ENCODE data around the gene AADACL4. TPM values are rescaled to one million over a fixed set of nuclear protein-coding genes. Genes with fewer than 3 reads are reported as not detected.

The AADACL4 gene
- total and polyA plus RNA-seq, 9 of the 15 experiments (the other 6 are each of a cell fraction or from before 2014, with no cell fraction given), result not detected

- TF ChIP-seq ZBTB2 (IDR thresholded peaks at IDR 0.05), result no peak
- no peak for TF ChIP-seq CBFB (CRISPR knock-in tag; IDR thresholded peaks at IDR 0.05)
- no peak for TF ChIP-seq ZNF76 (CRISPR knock-in tag; IDR thresholded peaks at IDR 0.05; ENCODE audit: borderline replicate concordance)
- no peak for TF ChIP-seq HMG20B (CRISPR knock-in tag; IDR thresholded peaks at IDR 0.05)
- TF ChIP-seq ZFP91 (CRISPR knock-in tag; IDR thresholded peaks at IDR 0.05), result no peak
- TF ChIP-seq SMAD2 (IDR thresholded peaks at IDR 0.05; ENCODE audit: low read depth, low read length), result no peak
- no peak for TF ChIP-seq MAFG (tag; conservative IDR thresholded peaks at IDR 0.05)
- TF ChIP-seq ZNF384 (IDR thresholded peaks at IDR 0.05; ENCODE audit: low read depth, low read length), result 0 out of 2 replicates have a peak, but pooled peaks have one; percentile 21
- TF ChIP-seq, protein P1, sequence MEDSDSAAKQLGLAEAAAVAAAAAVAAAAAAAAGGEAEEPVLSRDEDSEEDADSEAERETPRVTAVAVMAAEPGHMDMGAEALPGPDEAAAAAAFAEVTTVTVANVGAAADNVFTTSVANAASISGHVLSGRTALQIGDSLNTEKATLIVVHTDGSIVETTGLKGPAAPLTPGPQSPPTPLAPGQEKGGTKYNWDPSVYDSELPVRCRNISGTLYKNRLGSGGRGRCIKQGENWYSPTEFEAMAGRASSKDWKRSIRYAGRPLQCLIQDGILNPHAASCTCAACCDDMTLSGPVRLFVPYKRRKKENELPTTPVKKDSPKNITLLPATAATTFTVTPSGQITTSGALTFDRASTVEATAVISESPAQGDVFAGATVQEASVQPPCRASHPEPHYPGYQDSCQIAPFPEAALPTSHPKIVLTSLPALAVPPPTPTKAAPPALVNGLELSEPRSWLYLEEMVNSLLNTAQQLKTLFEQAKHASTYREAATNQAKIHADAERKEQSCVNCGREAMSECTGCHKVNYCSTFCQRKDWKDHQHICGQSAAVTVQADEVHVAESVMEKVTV (CRISPR knock-in tag; IDR thresholded peaks at IDR 0.05), result no peak
- no peak for TF ChIP-seq ZFP30 (CRISPR knock-in tag; IDR thresholded peaks at IDR 0.05; ENCODE audit: borderline replicate concordance)
- no peak for TF ChIP-seq POU5F1 (IDR thresholded peaks at IDR 0.05; ENCODE audit: borderline replicate concordance, low read depth, low read length, partially characterized antibody)
- no peak for TF ChIP-seq JUN (IDR thresholded peaks at IDR 0.05; ENCODE audit: borderline replicate concordance, low read depth, low read length)
- no peak for TF ChIP-seq JUN (CRISPR knock-in tag; IDR thresholded peaks at IDR 0.05; ENCODE audit: borderline replicate concordance)
- TF ChIP-seq GTF2F1 (IDR thresholded peaks at IDR 0.05; ENCODE audit: low read depth, low read length), result peak; percentile 92; the same call in 1 of the 2 replicates
- TF ChIP-seq, protein P2, sequence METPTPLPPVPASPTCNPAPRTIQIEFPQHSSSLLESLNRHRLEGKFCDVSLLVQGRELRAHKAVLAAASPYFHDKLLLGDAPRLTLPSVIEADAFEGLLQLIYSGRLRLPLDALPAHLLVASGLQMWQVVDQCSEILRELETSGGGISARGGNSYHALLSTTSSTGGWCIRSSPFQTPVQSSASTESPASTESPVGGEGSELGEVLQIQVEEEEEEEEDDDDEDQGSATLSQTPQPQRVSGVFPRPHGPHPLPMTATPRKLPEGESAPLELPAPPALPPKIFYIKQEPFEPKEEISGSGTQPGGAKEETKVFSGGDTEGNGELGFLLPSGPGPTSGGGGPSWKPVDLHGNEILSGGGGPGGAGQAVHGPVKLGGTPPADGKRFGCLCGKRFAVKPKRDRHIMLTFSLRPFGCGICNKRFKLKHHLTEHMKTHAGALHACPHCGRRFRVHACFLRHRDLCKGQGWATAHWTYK (CRISPR knock-in tag; IDR thresholded peaks at IDR 0.05), result no peak
- TF ChIP-seq, protein P3, sequence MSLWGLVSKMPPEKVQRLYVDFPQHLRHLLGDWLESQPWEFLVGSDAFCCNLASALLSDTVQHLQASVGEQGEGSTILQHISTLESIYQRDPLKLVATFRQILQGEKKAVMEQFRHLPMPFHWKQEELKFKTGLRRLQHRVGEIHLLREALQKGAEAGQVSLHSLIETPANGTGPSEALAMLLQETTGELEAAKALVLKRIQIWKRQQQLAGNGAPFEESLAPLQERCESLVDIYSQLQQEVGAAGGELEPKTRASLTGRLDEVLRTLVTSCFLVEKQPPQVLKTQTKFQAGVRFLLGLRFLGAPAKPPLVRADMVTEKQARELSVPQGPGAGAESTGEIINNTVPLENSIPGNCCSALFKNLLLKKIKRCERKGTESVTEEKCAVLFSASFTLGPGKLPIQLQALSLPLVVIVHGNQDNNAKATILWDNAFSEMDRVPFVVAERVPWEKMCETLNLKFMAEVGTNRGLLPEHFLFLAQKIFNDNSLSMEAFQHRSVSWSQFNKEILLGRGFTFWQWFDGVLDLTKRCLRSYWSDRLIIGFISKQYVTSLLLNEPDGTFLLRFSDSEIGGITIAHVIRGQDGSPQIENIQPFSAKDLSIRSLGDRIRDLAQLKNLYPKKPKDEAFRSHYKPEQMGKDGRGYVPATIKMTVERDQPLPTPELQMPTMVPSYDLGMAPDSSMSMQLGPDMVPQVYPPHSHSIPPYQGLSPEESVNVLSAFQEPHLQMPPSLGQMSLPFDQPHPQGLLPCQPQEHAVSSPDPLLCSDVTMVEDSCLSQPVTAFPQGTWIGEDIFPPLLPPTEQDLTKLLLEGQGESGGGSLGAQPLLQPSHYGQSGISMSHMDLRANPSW (CRISPR knock-in tag; IDR thresholded peaks at IDR 0.05), result peak; percentile 96; the same call in 1 of the 2 replicates
- TF ChIP-seq, protein P4, sequence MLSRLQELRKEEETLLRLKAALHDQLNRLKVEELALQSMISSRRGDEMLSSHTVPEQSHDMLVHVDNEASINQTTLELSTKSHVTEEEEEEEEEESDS (CRISPR knock-in tag; IDR thresholded peaks at IDR 0.05), result no peak
- TF ChIP-seq KDM1A (IDR thresholded peaks at IDR 0.05), result peak in 1 of 2 experiments; percentile 41; a peak in 1 of 4 replicates
Observed at GRCh38 chr1:12657060-12657884, 13.4 kb downstream of the AADACL4 start (continued).

Data from K562 (cell line).